ENCODE results near the gene KIF3C. TPM values are rescaled to one million over a fixed set of nuclear protein-coding genes. Genes with fewer than 3 reads are reported as not detected.
"Not testable (repeated sequence)": the region's sequence is repeated elsewhere in the genome, so short reads cannot be mapped to it uniquely, and the experiment has no call there.

KIF3C gene
- total RNA-seq, 1 donor from 2014 or later = 78.1 TPM

DNA sequence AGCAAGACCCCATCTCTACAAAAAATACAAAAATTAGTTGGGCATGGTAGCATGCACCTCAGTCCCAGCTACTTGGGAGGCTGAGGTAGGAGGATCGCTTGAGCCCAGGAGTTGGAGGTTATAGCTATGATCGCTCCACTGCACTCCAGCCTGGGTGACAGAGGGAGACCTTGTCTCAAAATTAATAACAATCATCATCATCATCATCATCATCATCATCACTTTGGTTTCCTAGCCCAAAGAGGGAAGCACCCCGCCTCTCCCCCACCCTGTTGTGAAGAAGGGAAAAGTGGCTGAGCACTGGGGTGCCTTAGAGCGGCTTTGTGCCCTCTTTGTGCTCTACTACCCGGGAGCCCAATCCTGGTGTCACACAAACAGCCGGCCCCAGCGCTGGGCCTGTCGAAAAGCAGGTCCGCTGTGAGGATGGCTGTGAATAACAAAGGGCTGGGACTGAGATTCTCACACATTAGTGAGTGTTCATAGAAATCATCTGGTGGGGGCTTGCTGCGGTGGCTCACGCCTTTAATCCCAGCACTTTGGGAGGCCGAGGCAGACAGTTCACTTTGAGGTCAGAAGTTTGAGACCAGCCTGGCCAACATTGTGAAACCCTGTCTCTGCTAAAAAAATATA is 61.4 kb downstream of the KIF3C start:
- TF ChIP-seq, protein P1, sequence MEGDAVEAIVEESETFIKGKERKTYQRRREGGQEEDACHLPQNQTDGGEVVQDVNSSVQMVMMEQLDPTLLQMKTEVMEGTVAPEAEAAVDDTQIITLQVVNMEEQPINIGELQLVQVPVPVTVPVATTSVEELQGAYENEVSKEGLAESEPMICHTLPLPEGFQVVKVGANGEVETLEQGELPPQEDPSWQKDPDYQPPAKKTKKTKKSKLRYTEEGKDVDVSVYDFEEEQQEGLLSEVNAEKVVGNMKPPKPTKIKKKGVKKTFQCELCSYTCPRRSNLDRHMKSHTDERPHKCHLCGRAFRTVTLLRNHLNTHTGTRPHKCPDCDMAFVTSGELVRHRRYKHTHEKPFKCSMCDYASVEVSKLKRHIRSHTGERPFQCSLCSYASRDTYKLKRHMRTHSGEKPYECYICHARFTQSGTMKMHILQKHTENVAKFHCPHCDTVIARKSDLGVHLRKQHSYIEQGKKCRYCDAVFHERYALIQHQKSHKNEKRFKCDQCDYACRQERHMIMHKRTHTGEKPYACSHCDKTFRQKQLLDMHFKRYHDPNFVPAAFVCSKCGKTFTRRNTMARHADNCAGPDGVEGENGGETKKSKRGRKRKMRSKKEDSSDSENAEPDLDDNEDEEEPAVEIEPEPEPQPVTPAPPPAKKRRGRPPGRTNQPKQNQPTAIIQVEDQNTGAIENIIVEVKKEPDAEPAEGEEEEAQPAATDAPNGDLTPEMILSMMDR (IDR thresholded peaks at IDR 0.05; ENCODE audit: unreplicated experiment) = no peak
- H3K4me1 Mint-ChIP-seq (ENCODE audit: unreplicated experiment) = no peaks in the 10 kb centered on the region
- no peak overlapping the region for H3K4me3 Mint-ChIP-seq (ENCODE audit: unreplicated experiment)
- H3K9me3 Mint-ChIP-seq (ENCODE audit: unreplicated experiment) = no peaks in the 10 kb centered on the region
- DNase-seq (ENCODE audit: low spot score) = no peak
- no peaks in the 10 kb centered on the region for H3K36me3 Mint-ChIP-seq (ENCODE audit: low read depth, unreplicated experiment)
- H3K27ac Mint-ChIP-seq (ENCODE audit: unreplicated experiment) = no peak overlapping the region
- H3K27me3 Mint-ChIP-seq (ENCODE audit: unreplicated experiment) = peaks cover 4% of the 10 kb centered on the region

DNA sequence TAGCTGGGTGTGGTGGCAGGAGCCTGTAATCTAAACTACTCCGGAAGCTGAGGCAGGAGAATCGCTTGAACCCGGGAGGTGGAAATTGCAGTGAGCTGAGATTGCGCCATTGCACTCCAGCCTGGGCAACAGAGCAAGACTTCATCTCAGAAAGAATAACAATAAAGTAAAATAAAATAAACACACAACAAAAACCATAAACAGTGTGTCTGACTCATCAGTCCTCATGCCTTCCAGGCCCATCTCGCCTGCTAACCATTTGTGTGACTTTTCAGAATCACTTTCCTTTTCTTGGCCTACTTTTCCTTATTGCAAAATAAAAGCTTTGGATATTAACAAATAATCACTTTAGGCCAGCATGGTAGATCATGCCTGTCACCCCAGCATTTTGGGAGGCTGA is 62.0 kb downstream of the KIF3C start:
- TF ChIP-seq, protein P1 (IDR thresholded peaks at IDR 0.05; ENCODE audit: unreplicated experiment) = no peak
- no peaks in the 10 kb centered on the region for H3K9me3 Mint-ChIP-seq (ENCODE audit: unreplicated experiment)
- DNase-seq (ENCODE audit: low spot score) = no peak
- no peaks in the 10 kb centered on the region for H3K36me3 Mint-ChIP-seq (ENCODE audit: low read depth, unreplicated experiment)
- no peak overlapping the region for H3K27ac Mint-ChIP-seq (ENCODE audit: unreplicated experiment)
- no peak overlapping the region for H3K4me3 Mint-ChIP-seq (ENCODE audit: unreplicated experiment)
- no peaks in the 10 kb centered on the region for H3K4me1 Mint-ChIP-seq (ENCODE audit: unreplicated experiment)
- H3K27me3 Mint-ChIP-seq (ENCODE audit: unreplicated experiment) = peaks cover 4% of the 10 kb centered on the region

DNA sequence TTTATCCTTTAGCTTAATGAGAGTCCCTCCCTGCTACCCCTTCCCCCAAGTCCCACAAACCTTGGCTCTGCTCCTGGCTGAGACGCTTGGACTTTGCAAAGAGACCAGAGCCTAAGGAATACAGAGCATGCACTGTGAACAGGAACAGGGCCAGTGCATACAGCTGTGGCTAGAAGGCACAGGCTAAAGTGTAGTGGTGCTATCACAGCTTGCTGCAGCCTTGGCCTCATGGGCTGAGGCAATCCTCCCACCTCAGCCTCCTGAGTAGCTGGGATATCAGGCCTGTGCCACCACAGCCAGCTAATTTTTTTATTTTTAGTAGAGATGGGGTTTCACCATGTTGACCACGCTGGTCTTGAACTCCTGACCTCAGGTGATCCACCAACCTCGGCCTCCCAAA is 64.5 kb downstream of the KIF3C start:
- no peak overlapping the region for H3K27ac Mint-ChIP-seq (ENCODE audit: unreplicated experiment)
- DNase-seq (ENCODE audit: low spot score) = no peak
- H3K27me3 Mint-ChIP-seq (ENCODE audit: unreplicated experiment) = peaks cover 3% of the 10 kb centered on the region
- no peaks in the 10 kb centered on the region for H3K9me3 Mint-ChIP-seq (ENCODE audit: unreplicated experiment)
- no peaks in the 10 kb centered on the region for H3K36me3 Mint-ChIP-seq (ENCODE audit: low read depth, unreplicated experiment)
- H3K4me3 Mint-ChIP-seq (ENCODE audit: unreplicated experiment) = no peak overlapping the region
- TF ChIP-seq, protein P1 (IDR thresholded peaks at IDR 0.05; ENCODE audit: unreplicated experiment) = no peak
- peaks cover 3% of the 10 kb centered on the region for H3K4me1 Mint-ChIP-seq (ENCODE audit: unreplicated experiment)

DNA sequence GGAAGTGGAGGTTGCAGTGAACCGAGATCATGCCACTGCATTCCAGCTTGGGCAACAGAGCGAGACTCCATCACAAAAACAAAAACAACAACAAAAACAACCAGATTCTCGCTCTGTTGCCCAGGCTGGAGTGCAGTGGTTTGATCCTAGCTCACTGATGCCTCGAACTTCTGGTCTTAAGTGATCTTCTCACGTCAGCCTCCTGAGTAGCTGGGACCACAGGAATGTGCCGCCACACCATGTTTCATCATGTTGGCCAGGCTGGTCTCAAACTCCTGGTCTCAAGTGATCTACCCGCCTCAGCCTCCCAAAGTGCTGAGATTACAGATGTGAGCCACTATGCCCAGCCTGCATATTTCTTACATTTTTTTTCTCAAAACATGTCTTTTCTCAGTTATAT is 64.9 kb downstream of the KIF3C start:
- not testable (repeated sequence) for DNase-seq (ENCODE audit: low spot score); H3K27ac Mint-ChIP-seq (ENCODE audit: unreplicated experiment); H3K4me1 Mint-ChIP-seq (ENCODE audit: unreplicated experiment); H3K27me3 Mint-ChIP-seq (ENCODE audit: unreplicated experiment); H3K9me3 Mint-ChIP-seq (ENCODE audit: unreplicated experiment); H3K36me3 Mint-ChIP-seq (ENCODE audit: low read depth, unreplicated experiment); H3K4me3 Mint-ChIP-seq (ENCODE audit: unreplicated experiment)

DNA sequence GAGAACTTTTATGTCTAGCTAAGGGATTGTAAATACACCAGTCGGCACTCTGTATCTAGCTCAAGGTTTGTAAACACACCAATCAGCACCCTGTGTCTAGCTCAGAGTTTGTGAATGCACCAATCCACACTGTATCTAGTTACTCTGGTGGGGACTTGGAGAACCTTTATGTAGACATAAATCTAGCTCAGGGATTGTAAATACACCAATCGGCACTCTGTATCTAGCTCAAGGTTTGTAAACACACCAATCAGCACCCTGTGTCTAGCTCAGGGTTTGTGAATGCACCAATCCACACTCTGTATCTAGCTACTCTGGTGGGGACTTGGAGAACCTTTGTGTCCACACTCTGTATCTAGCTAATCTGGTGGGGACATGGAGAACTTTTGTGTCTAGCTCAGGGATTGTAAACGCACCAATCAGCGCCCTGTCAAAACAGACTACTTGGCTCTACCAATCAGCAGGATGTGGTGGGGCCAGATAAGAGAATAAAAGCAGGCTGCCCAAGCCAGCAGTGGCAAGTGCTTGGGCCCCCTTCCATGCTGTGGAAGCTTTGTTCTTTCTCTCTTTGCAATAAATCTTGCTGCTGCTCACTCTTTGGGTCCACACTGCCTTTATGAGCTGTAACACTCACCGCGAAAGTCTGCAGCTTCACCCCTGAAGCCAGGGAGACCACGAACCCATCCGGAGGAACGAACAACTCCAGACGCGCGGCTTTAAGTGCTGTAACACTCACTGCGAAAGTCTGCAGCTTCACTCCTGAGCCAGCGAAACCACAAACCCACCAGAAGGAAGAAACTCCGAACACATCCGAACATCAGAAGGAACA is 66.1 kb downstream of the KIF3C start:
- not testable (repeated sequence) for H3K4me1 Mint-ChIP-seq (ENCODE audit: unreplicated experiment); H3K4me3 Mint-ChIP-seq (ENCODE audit: unreplicated experiment); H3K27me3 Mint-ChIP-seq (ENCODE audit: unreplicated experiment); H3K36me3 Mint-ChIP-seq (ENCODE audit: low read depth, unreplicated experiment); H3K27ac Mint-ChIP-seq (ENCODE audit: unreplicated experiment); DNase-seq (ENCODE audit: low spot score); H3K9me3 Mint-ChIP-seq (ENCODE audit: unreplicated experiment)

DNA sequence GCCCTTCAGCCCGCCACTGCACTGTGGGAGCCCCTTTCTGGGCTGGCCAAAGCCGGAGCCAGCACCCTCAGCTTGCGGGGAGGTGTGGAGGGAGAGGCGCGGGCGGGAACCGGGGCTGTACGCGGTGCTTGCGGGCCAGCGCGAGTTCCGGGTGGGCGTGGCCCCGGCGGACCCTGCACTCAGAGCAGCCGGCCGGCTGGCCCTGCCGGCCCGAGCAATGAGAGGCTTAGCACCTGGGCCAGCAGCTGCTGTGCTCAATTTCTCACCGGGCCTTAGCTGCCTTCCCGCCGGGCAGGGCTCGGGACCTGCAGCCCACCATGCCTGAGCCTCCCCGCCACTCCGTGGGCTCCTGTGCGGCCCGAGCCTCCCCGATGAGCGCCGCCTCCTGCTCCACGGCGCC is 66.9 kb downstream of the KIF3C start:
- not testable (repeated sequence) for H3K27ac Mint-ChIP-seq (ENCODE audit: unreplicated experiment); H3K4me3 Mint-ChIP-seq (ENCODE audit: unreplicated experiment); H3K4me1 Mint-ChIP-seq (ENCODE audit: unreplicated experiment); H3K9me3 Mint-ChIP-seq (ENCODE audit: unreplicated experiment); H3K27me3 Mint-ChIP-seq (ENCODE audit: unreplicated experiment); DNase-seq (ENCODE audit: low spot score); H3K36me3 Mint-ChIP-seq (ENCODE audit: low read depth, unreplicated experiment)

DNA sequence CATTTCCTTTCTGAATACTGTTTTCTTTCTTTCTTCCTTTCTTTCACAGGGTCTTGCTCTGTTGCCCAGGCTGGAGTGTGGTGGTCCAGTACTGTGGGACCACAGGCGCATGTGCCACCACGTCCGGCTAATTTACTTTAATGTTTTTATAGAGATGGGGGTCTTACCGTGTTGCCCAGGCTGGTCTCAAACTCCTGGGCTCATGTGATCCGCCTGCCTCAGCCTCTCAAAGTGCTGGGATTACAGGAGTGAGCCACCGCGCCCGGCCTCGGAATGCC is 68.7 kb downstream of the KIF3C start:
- H3K27ac Mint-ChIP-seq (ENCODE audit: unreplicated experiment); H3K9me3 Mint-ChIP-seq (ENCODE audit: unreplicated experiment); H3K36me3 Mint-ChIP-seq (ENCODE audit: low read depth, unreplicated experiment); H3K4me3 Mint-ChIP-seq (ENCODE audit: unreplicated experiment); H3K27me3 Mint-ChIP-seq (ENCODE audit: unreplicated experiment); DNase-seq (ENCODE audit: low spot score); H3K4me1 Mint-ChIP-seq (ENCODE audit: unreplicated experiment): not testable (repeated sequence)
